ENCODE results near the gene KLHL29.

KLHL29 gene

DNA sequence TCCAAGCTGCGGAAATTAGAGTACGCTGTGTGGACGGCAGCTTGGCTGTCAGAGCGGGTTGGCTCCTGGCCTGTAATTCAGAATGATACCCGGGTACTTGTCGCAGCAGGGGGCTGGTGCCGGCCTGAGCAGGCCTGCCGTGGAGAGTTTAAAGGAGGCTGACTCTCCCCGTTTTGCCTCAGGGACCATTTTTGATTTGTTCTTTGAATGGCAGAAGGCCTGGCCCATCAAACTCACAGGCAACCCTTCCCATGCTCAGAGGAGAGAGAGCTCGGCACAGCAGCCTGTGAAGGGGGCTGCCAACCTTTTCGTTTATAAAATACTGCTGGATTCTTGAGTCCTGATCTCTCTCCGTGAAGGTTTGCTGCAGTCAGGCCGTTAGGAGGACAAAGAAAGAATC lies 151.3 kb downstream of the KLHL29 start:
- DNase-seq: no peak

DNA sequence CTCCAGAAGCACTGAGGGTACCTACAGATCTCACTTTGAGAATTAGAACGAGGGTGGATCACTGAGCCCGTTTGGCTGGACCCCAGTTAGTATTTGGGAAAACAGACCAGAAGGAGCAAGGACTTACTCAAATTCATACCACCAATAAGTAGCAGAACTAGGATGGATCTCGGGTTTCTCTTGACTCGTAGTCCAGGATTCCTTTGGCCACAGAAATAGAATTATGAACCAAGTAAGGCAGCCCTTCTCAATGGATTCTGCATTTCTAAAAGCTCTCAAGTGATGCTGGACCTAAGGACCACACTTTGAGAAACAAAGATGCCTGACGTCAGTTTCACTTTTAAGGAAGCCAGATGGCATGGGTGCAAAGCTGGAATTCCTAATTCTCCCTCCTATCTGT lies 153.0 kb downstream of the KLHL29 start:
- no peak for DNase-seq

DNA sequence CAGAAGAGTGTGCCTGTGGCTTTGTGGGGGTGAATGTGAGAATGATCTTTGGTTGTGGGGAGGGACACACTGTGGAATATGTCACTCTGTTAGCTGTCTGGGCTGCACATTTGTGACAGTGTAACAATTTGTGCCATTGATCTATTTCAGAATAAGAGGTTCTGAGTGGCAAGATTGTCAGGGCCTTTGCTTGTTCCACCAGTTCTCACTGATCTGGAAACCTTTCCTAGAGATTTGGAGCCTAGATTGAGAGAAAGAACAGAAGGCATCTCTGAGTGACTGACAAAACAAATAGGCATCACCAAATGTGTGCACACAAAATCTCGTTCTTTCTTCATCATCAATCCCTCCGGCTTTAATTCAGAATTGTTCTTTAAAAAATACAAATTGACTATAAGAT lies 153.6 kb downstream of the KLHL29 start:
- DNase-seq: no peak

DNA sequence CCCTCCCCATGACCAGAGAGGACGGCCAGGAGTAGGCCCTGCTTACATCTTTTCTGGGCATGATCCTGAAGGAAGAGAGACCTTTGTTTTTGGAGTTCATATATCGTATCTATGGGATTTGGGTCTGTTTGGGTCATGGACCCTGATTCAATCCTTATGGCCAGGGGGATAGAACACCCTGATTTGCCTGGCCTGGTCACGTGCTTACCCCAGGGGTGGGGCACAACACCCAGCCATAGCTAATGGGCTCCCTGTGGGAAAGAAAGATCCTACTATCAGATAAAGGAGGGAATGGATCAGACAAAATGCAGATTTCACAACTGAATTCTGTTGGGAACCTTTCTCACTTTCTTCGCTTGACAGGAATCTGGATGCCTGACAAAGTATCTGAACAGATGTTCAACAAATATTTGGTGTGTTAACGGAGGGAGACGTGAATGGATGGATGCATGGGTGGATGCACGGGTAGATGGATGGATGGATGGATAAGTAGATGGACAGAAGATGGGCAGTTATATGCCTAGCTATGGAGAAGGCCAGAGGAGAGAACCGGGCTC lies 155.9 kb downstream of the KLHL29 start:
- DNase-seq: no peak

DNA sequence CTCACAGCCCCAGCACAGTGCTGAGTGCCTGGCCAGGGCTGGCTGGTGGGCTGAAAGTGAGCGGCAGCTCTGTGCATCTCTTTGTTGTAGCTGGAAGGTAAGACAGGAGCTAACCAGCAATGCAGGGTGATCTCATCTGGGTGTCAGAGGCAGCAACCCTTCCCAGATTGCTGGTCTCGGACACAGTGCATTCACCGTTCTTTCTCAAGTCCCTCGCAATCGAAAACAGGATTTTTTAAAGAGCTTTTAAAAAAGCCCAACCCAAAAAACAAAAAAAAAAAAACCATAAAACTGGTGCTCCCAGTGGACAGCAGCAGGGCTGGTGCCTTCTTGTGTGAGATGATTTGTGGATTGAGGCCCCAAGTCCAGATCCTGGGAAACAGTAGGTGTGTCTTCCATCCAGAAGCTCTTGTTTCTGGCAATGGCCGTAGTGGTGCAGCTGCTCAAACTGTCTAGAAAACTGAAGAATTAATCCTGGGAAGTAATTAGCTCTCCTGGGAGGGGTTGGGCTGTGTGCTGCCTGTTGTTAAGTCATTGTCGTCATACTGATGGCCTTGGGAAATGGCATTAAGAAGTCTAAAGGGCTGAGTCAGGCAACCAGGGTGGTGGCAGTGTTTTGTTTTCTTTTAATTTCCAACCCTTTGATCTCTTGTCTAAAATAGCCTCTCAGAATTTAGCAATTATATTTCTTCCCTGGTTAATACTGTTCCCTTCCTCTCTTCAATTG lies 156.7 kb downstream of the KLHL29 start:
- DNase-seq: no peak

DNA sequence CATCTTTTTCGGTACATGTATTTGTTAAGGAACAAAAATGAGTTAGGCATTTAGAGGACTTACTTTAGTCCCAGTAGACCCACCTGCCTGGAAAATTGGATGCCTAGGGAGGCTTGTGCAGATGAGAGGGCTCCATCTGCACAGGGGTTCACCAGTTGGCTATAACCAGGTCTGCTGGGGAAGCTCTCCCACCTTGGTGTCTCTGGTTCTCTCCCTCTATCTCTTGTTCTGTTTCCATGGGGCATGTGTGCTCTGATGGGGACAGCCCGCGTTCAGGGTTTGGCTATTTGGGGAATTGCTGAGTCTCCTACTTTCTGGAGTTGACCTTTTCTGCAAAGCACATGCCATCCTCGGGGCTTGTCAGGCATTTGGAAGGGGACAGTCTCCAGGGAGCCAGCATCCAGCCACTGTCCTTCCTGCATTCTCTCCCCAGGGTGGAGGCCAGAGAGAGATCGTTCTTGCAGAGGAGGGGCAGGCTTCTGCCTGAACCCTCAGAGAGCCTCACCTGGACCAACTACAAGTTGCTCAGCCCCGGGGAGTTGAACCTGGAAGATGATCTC lies 157.3 kb downstream of the KLHL29 start:
- no peak for DNase-seq

DNA sequence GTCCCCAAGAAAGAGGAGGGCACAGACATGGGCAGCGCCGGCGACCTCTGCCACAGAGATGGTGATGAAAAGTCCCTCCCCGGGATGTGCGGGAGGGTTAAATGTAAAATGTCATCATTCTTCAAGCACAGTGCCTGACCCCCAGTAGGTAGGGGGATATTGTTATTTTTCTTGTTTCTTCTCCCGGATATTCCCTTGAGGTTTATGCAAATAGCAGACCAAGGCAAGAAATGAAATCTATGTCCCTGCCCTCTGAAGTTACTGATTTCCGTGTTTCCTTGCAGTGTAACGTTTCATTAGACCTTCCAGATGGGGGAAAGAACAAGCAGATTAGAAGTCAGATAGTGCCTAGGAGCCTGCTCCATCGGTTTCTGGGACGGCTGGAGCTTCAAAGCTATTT lies 158.3 kb downstream of the KLHL29 start:
- no peak for DNase-seq

DNA sequence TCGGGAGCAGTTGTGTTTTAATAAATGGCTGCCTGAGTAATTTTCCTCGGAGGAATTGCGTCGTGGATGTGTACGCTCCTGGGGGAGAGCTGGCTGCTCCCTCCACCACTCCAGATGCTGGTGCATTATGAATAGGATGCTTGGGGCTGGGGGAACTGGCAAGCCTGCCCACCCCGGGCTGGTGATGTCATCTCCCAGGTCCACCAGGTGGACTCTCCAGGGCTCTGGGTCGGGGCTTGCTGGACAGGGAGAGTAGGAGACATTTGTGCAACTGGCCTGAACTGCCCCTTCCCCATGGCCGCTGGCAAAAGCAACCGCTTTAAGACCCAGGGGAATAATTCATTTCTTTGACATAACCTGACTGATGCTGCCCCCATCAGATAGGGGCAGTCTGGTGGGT lies 158.7 kb downstream of the KLHL29 start:
- no peak for DNase-seq

DNA sequence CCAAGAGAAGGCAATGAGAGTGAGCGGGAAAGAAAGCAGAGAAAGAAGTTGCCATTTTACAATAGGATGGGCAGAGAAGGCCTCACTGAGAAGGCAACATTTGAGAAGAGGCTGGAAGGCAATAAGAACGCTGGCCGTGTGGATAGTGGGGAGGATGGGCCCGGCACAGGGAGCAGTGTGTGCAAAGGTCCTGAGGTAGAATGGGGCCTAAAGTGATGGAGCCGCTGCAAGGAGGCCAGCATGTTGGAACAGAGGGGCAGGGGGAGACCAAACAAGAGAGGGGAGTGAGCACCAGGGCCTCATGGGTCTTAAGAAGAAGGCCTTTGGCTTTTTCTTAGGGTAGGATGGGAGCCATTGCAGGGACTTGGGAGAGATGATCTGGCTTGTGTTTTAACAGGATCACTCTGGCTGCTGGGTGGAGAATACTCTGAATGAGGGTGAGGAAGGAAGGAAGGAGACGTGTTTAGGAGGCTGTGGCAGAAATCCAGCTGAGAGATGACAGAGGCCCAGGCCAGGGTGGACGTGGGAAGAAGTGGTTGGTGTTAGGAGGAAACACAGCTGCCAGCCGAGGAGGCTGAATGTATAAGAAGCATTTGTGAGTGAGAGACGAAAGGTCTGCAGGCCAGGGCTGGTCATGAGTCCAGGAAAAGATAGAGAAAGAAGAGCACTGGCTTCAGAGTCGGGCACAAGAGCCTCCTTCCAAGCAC lies 159.8 kb downstream of the KLHL29 start:
- DNase-seq: no peak

DNA sequence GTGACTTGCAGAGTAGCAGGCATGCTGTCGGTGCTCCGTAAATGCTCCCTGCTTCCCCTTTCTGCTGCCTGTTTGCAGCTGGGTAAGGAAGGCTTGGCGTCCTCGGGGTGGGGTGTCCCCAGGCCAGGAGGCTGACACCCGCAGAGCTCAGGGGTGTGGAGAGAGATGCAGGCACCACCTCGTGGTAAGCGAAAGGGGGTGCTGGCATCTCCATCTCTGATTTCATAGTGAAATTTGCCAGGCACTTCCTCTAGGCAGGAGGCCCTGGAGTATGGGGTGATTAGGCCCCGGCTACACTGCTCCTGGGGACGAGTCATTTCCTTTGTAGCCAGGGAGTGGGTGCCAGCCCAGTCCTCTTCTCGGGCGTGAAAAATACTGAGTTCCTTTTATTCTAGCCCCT lies 160.4 kb downstream of the KLHL29 start:
- DNase-seq: no peak

DNA sequence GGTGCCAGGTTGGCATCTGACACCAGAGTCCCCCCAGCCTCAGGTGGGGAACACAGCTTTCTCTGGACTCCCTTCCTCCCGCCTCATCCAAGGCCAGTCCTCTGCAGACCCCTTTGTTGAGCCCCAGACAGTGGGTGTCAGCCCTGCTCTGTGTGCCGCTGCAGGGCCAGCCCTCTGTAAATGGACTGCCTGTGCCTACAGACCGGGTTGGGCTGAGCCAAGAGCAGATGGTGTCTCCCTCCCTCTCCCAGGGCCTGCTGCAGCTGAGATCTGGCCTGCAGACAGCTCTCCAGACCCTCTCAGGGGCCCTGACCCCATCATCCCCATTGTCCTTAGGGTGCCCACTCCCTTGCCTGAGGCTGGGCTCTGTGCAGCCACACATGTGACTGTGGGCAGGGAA lies 160.8 kb downstream of the KLHL29 start:
- DNase-seq: no peak

DNA sequence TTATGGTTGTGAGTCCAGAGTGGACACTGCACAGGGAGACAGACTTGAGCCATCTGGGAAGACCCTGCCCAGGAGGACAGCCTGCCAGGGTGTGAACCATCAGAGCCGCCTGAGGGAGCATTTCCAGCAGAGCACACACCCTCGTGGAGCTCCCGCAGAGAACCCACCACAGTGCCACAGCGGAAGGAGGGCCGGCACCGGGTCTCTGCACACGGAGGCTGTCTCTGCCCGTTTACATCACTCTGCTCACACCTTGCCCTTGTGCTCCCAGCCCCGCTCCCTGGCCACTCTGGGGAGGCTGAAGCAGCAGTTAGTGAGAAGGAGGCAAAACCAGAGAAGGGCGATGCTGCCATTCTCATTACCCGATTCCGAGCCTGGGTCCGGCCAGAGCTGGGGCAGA lies 161.9 kb downstream of the KLHL29 start:
- no peak for DNase-seq

DNA sequence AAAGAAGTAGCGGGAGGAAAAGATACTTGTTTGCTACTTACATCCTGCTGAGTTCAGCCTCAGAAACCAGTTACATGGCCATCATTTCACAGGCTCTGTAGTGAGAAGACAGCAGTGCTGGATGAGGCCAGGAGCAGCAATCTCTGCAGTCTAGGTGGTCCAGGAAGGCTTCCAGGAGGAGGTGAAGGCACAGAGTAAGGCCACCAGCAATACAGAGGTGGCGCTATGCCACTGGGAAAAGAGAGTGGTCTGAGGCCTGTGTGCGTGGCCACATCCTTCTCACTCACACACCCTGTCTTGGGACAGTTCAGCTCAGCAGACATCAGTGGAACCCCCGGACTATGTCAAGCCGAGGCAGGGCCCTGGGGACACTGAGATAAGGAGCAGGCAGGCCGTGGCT lies 162.7 kb downstream of the KLHL29 start:
- no peak for DNase-seq

DNA sequence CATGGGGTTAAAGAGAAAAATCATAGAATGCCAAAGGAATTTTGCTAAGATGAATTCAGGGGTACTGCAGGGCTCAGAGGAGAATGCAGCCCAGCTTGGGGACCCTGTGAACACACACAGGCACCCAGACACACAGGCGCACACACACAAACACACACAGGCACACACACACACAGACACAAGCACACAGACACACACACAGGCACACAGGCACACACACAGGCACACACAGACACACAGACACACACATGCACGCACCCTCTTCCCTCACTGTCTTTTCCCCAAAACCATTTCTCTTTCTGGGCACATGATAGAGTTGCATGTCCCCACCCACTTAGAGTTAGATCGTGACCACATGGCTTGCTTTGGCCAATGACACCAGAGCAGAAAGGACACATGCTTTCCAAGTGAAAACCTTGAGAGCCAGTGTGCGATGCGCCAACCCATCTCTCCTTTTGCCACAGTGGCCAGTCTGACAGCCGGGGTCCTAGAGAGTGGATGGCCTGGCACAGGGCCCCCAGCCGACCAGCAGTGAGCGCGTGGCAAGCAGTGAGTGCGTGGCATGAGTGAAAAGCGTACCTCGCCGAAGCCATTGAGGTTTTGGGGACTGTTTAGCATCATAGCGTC lies 163.3 kb downstream of the KLHL29 start:
- no peak for DNase-seq

DNA sequence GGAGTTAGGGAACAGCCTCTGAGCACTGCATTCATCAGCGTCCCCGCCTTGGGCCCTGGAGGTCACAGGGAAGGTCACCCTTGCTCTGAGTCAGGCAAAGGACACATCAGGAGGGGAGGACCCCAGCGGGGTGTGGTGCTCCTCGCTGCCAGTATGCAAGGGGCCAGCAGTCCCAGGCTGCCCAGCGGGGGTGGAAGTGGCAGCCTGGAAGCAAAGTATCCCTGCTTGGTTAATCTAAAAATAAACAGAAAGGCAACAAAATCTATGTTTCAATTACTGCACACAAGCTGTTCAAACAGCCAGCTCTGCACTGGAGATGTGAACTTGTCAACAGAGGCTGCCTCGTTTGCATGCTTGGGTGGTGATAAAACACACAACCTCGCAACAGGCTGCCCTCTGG lies 164.1 kb downstream of the KLHL29 start:
- DNase-seq: no peak

DNA sequence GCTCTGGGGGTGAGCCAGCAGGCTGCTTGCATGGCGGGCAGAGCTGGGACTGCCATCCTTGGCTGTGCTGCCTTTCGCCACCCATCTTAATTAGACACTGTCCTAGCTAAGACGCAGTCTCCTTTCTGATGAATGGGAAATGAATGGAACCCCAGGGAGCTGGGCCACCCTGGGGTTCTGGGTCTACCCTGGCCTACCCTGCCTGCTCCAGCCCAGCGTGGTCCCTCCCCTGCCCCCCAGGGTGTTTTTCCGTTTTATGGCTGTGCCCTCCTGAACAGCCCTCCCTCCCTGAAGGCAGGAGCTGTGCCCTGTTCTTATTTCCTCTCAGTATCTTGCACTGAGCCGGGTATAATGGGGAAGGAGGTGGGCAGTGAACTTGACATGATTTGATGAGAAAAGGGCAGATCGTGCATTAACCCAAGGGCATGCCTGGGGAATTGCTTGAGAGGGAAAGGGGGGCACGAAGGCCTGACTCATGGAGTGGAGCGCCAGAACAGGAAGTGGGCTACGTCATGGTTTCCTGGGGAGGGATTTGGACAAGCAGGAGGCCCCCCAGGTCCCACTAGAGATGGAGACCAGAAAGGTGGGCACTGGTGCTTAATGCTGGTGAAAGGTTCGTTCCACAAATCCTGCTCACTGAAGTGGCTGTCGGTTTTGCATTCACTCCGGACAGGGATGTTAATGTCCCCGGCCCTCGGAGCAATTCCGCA lies 165.0 kb downstream of the KLHL29 start:
- DNase-seq: no peak

DNA sequence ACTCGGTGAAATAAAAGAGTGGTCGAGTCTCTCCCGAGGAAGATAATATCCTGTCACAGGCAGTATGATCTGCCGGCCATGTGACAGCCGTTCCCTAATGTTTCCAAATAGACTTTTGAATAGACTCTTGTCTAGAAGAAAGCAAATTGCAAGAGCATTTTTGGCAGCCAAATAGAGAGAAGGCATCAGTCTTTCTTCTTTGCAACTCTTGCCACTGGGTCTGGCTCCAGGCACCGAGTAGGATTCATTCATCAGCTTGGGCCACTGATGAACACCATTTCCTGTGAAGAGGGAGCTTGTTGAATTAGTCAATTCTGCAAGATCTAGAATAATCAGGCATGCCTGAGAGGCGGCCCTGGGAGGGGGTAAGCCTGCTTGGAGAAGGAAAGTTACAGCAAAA lies 165.6 kb downstream of the KLHL29 start:
- DNase-seq: no peak

DNA sequence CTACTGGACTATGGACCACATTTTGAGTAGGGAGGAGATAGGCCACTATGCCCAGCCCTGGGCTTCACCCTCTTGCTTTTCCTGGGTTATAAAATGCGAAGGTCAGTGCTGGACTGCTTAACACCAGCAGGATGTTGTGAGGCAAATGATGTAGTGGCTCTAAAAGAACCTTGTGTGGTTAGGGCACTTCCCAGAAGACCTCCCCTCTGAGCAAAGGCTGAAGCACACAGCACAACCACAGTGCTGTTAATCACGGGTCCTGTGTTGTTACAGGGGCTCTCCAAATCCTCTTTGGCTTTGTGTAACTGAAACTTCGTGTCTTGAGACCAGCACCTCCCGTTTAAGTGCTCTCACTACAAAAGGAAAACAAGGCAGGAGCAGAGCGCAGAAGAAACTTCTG lies 166.9 kb downstream of the KLHL29 start:
- DNase-seq: no peak

DNA sequence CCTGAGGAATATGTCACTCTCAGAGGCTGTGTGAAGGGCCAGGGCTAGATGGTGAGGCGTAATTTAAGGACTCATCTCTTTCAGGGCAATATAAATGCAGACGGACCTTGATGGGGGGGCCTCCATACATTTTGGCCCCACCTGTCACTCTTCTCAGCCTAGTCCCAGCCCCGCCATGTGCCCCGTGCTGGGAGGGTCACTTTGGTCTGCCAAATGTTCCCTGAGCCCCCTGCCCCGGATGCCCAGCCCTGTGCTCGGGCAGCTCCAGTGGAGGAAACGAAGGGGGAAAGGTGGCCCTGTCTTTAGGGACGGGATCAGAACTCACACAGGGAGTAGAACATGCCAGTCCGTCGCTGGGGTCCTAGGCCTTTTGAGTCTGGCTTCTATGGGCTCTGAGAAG lies 168.6 kb downstream of the KLHL29 start:
- DNase-seq: no peak

DNA sequence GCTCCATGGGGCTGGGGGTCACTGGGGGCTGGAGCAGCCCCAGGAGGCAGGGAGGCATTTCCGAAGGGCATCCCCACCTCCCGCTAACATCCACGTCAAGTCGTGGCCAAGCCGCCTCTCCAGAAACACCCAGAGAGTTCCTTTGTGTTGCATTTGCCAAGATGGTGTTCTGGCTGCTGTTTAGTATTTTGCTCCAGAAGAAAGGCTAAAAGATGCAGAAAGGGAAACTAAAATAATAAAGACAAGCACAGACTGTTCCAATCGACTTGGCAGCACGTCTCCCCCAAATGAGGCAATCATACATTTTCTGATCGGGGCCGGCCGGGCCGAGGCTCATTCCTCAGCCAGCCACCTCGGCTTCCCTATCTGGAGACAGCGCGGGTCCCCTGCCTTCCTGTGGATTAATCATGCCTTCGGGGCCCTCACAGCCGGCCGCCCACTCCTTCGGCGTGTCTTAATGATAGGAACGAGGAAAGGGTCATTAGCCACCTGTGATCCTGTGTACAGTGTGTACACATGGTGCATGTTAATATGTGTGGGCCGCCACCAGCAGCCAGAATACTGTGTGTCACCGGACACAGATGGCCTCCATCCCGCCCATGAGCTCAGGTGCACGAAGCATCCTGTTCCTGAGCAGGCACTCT lies 169.2 kb downstream of the KLHL29 start:
- DNase-seq: no peak

DNA sequence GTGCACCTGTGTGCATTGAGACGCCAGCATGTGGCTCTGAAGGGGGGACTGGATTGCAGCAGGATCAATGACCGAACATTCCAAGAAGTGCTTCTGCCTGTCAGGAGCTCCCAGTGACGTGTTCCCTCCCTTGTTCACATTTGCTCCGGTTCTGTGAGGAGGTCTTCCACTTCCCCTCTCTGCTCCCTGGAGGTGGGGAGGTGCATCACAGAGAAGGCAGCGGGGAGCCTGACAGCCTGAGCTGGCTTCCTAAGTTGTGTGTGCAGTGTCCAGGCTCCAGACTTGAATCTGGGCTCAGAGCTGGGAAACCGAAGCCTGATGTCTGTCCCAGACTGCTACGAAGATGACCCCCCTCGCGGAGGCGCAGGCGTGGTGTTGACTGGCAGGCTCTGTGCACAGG lies 171.0 kb downstream of the KLHL29 start:
- DNase-seq: no peak

DNA sequence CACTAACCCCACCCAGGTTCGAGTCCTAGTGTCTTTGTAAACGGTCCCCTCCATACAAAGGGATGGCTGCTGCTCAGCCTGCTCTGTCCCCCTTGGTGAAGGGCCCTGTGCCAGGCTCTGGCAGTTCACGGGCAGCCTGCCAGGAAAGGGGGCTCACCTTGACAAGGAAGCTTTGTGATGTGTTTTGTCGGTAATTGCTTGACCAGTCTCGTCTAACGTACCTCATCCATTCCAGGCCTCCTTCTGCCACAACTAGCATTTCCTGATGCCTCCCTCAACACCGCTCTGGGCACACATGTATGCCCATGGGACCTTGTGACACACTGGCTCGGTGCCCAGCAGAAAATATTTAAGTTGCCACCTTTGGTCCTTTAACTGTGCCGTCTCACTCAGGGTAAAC lies 171.9 kb downstream of the KLHL29 start:
- no peak for DNase-seq

DNA sequence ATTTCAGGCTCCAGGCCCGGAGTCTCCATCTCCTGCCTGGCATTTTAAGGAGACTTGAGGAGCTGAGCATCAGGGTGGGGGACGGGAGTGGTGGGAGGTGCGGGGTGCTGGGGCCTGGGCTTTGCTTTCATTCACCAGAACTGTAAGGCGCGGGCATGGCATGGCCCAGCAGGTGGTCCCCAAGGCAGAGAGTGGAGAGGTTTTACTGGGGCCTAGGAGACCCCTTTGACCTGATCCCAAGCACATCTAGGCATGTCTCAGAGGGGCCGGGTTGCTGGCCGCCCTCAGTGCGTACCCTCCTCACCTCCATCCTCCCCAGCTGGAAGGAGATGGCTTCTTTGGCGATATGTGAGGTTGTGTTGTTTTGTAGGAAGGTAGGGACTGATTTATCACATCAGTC lies 172.5 kb downstream of the KLHL29 start:
- DNase-seq: no peak

Measured in amniotic stem cell (primary cell).